ENCODE measurements around the gene HES3.

HES3 gene

GRCh38 chr1:6281511-6282402 is 37.8 kb downstream of the HES3 start:
- no peak for DNase-seq

DNA sequence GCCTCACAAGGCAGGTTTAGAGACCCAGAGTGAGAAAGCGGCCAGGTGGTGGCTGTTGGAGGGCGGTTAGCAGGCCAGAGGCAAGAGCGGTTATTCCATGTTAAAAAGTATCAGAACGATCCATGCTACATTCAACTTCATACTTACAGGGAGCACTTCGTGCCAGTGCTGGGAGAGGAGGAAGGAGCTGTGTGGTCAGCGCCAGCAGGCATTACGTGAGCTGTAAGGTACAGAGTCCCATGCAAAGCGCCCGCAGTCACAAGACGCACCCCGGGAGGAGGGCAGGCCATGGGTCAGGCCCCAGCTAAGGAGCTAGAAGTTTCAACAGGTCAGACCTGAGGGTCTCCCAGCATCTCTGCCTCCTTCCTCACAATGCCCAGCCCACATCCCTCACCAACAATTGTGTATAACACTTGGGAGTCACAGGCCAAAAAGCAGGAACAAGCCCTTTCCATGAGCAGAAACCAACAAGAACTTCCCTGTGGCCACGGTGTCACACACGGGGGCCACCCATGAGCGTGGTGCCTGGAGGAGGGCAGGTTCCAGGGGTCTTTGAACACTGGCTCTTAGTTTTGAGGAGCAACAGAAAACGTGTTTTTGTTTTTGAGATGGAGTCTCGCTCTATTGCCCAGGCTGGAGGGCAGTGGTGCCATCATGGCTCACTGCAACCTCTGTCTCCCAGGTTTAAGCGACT is 38.7 kb downstream of the HES3 start:
- DNase-seq, result no peak

- no peak for DNase-seq
These were observed 41.4 kb downstream of the HES3 start for GRCh38 chr1:6285336-6285735.

GRCh38 chr1:6286266-6286665 is 42.3 kb downstream of the HES3 start:
- DNase-seq, result no peak

- no peak for DNase-seq
These were observed 43.0 kb downstream of the HES3 start for GRCh38 chr1:6287029-6287428.

GRCh38 chr1:6287431-6287886 is 43.5 kb downstream of the HES3 start:
- peak; percentile 65 for DNase-seq

- DNase-seq, result no peak
These were observed 44.0 kb downstream of the HES3 start for GRCh38 chr1:6288026-6288425.

DNA sequence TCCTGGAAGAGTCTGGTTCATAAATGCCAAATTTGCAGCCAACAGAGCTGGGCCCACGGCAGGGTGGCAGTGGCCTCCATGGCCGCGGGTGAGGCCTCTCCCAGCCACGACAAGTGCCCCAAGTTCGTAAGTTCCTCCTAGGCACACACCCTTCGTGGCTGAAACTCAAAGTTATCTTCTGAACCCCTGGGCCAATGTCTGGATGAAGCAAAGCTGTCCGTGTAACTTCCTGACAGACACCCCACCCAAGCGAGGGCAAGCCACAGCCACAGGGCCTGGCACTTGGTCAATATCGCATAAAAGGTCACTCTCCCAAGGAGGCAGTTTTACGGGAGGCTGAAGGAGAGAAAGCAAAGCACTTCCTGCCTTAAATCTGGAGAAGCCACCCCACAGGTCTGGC is 44.7 kb downstream of the HES3 start:
- DNase-seq, result no peak

DNA sequence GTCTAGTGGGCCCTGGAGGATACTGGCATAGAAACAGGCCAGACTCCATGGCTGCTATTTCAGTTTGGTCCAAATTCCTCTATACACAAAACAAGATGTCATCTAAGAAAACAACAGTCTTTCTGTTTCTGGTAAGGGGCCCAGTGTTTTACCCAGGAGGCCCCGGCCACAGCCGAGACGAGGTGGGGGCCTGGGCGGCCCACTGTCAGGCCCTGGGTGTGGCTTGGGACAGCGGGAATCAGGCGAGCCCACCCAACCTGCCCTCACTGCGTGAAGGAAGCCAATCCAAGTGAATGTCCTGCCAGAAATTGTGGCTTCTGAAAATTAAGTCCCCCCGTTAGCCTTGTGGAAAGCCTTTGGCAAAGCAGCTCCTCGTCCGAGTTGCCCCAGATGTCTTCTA is 48.1 kb downstream of the HES3 start:
- DNase-seq, result no peak

- no peak for DNase-seq
These were observed 50.3 kb downstream of the HES3 start for GRCh38 chr1:6294080-6294889.

DNA sequence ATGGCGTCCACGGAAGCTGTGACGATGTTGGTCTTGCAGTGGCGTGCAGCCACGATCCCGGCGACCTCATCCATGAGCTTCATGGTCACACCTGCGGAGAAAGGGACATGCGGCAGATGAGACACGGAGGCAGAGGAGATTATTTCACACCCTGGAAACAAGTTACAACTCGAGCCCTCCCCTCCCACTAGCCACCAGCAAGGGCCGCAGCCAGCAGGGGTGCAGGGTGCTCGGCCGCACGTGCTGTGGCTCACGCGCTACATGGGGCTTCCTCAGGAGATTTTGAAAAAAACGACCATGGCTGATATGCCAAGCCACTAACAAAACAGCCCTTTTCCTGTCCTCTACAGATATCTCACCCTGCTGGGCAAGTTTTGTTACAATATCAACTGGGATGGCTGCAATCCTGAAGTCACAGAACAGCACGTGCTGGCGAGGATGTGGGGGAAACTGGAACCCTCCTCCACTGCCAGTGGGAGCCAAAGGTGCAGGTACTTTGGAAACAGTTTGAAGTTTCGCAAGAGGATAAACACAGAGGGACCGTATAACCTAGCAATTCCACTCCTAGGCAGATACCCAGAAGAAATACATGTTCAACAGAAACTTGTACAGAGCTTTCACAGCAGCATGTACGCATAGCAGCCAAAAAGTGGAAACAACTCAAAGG is 51.0 kb downstream of the HES3 start:
- no peak for DNase-seq

Measured in midbrain (tissue), 1 donor.